ENCODE measurements around the gene CAMSAP3.

CAMSAP3 gene

GRCh38 chr19:7650148-7650547 is 54.5 kb downstream of the CAMSAP3 start:
- DNase-seq (ENCODE audit: low spot score) = no peak

GRCh38 chr19:7652061-7652641 is 56.5 kb downstream of the CAMSAP3 start:
- DNase-seq (ENCODE audit: low spot score) = peak; percentile 86

GRCh38 chr19:7654401-7654800 is 58.7 kb downstream of the CAMSAP3 start:
- DNase-seq (ENCODE audit: low spot score) = no peak

- no peak for DNase-seq (ENCODE audit: low spot score)
Measured at GRCh38 chr19:7655581-7655980, 59.9 kb downstream of the CAMSAP3 start.

- DNase-seq (ENCODE audit: low spot score) = no peak
Measured at GRCh38 chr19:7657131-7657751, 61.6 kb downstream of the CAMSAP3 start.

- DNase-seq (ENCODE audit: low spot score) = peak; percentile 57
Measured at GRCh38 chr19:7658219-7658686, 62.6 kb downstream of the CAMSAP3 start.

- no peak for DNase-seq (ENCODE audit: low spot score)
Measured at GRCh38 chr19:7661744-7662538, 66.3 kb downstream of the CAMSAP3 start.

- DNase-seq (ENCODE audit: low spot score) = no peak
Measured at GRCh38 chr19:7662657-7663056, 67.0 kb downstream of the CAMSAP3 start.

GRCh38 chr19:7663706-7664105 is 68.0 kb downstream of the CAMSAP3 start:
- DNase-seq (ENCODE audit: low spot score) = no peak

- no peak for DNase-seq (ENCODE audit: low spot score)
Measured at GRCh38 chr19:7665076-7665475, 69.4 kb downstream of the CAMSAP3 start.

All from CD4-positive, alpha-beta T cell treated with Interleukin-6 at 100 ng/mL for 8 hours (primary cell).